ENCODE results near the gene RFX7.

Gene RFX7

DNA sequence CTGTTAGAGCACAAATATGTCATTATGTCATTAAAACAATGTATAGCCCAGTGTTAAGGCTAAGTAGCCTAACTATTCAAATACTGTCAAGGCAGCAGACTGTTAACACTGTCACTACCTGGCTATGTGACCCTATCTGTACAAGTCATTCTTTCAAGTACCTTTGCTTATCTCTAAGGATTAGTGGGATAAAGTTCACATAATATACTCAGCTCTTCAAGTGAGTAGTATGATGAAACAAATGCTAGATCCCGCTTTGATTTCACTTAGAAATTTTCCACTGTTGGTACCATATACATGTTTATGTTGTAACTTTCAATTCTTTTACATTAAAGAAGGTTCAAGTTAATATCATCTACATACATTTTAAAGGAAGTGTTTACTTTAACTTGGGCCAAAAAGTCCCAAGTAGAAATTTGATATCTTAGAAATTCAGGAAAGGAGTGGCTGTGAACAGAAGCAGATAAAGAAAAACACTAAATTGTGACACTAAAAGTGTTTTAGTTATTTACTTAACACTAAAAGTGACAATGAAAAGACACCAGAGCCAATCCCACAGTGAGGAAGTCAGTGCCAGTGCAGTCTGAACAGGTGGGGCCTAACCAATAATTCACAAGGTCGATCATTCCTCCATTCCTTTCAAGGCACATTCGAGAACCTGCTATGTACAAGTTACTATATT, 4.8 kb upstream of the RFX7 start:
- Histone ChIP-seq H3K4me1 (ENCODE audit: insufficient read depth, low read length, poor library complexity, severe bottlenecking) (peaks cover 35% of the 10 kb centered on the region), H3K36me3 (ENCODE audit: insufficient read depth, low read length) (no peaks in the 10 kb centered on the region), H3K79me2 (ENCODE audit: insufficient read depth, low read length) (peaks cover 9% of the 10 kb centered on the region), H3K9ac (ENCODE audit: low read depth, low read length, poor library complexity, severe bottlenecking) (no peak overlapping the region), H3K4me3 (ENCODE audit: low read length, poor library complexity, severe bottlenecking) (no peak overlapping the region), H4K20me1 (ENCODE audit: insufficient read depth, low read length, poor library complexity, severe bottlenecking) (no peaks in the 10 kb centered on the region), H3K9me3 (ENCODE audit: insufficient read depth, low read depth, low read length) (no peaks in the 10 kb centered on the region), H3K9me2 (replicated peaks; ENCODE audit: low read depth, low read length) (no peaks in the 10 kb centered on the region), H3K27me3 (ENCODE audit: insufficient read depth, low read length, poor library complexity, severe bottlenecking) (no peaks in the 10 kb centered on the region), H3K4me2 (ENCODE audit: low read depth, low read length, poor library complexity, severe bottlenecking) (no peak overlapping the region), H3F3A (ENCODE audit: low read depth) (0 out of 2 replicates have a peak, but pooled peaks cover 4% of the 10 kb centered on the region), H2AFZ (ENCODE audit: low read length) (no peak overlapping the region)
- no peak for TF ChIP-seq CTCF (conservative IDR thresholded peaks at IDR 0.05; ENCODE audit: low read length)
- no peak for TF ChIP-seq EZH2phosphoT487 (IDR thresholded peaks at IDR 0.05; ENCODE audit: borderline replicate concordance)

GRCh38 chr15:56247266-56247665, 3.6 kb upstream of the RFX7 start:
- Histone ChIP-seq H3K9ac (ENCODE audit: low read depth, low read length, poor library complexity, severe bottlenecking) (no peak overlapping the region), H3K4me1 (ENCODE audit: insufficient read depth, low read length, poor library complexity, severe bottlenecking) (peaks cover 30% of the 10 kb centered on the region), H3K4me3 (ENCODE audit: low read length, poor library complexity, severe bottlenecking) (no peak overlapping the region), H4K20me1 (ENCODE audit: insufficient read depth, low read length, poor library complexity, severe bottlenecking) (peaks cover 2% of the 10 kb centered on the region), H2AFZ (ENCODE audit: low read length) (no peak overlapping the region), H3K9me3 (ENCODE audit: insufficient read depth, low read depth, low read length) (no peaks in the 10 kb centered on the region), H3K79me2 (ENCODE audit: insufficient read depth, low read length) (peaks cover 17% of the 10 kb centered on the region), H3K36me3 (ENCODE audit: insufficient read depth, low read length) (no peaks in the 10 kb centered on the region), H3K4me2 (ENCODE audit: low read depth, low read length, poor library complexity, severe bottlenecking) (no peak overlapping the region), H3K27me3 (ENCODE audit: insufficient read depth, low read length, poor library complexity, severe bottlenecking) (no peaks in the 10 kb centered on the region), H3F3A (ENCODE audit: low read depth) (0 out of 2 replicates have a peak, but pooled peaks cover 4% of the 10 kb centered on the region), H3K9me2 (replicated peaks; ENCODE audit: low read depth, low read length) (no peaks in the 10 kb centered on the region)
- TF ChIP-seq CTCF (conservative IDR thresholded peaks at IDR 0.05; ENCODE audit: low read length): no peak
- no peak for TF ChIP-seq EZH2phosphoT487 (IDR thresholded peaks at IDR 0.05; ENCODE audit: borderline replicate concordance)

GRCh38 chr15:56245871-56246814, 2.5 kb upstream of the RFX7 start:
- H3K27me3 ChIP-seq (ENCODE audit: insufficient read depth, low read length, poor library complexity, severe bottlenecking): no peaks in the 10 kb centered on the region
- peak overlapping the region; percentile 96 for H3K9ac ChIP-seq (ENCODE audit: low read depth, low read length, poor library complexity, severe bottlenecking)
- TF ChIP-seq CTCF (conservative IDR thresholded peaks at IDR 0.05; ENCODE audit: low read length): peak; percentile 100
- TF ChIP-seq EZH2phosphoT487 (IDR thresholded peaks at IDR 0.05; ENCODE audit: borderline replicate concordance): no peak
- H3K9me3 ChIP-seq (ENCODE audit: insufficient read depth, low read depth, low read length): no peaks in the 10 kb centered on the region
- peak overlapping the region; percentile 99 for H3K4me3 ChIP-seq (ENCODE audit: low read length, poor library complexity, severe bottlenecking)
- H4K20me1 ChIP-seq (ENCODE audit: insufficient read depth, low read length, poor library complexity, severe bottlenecking): peaks cover 13% of the 10 kb centered on the region
- H3K79me2 ChIP-seq (ENCODE audit: insufficient read depth, low read length): peaks cover 29% of the 10 kb centered on the region
- H3K36me3 ChIP-seq (ENCODE audit: insufficient read depth, low read length): no peaks in the 10 kb centered on the region
- peak overlapping the region; percentile 87 for H3K4me2 ChIP-seq (ENCODE audit: low read depth, low read length, poor library complexity, severe bottlenecking)
- 0 out of 2 replicates have a peak, but pooled peaks cover 4% of the 10 kb centered on the region for H3F3A ChIP-seq (ENCODE audit: low read depth)
- no peaks in the 10 kb centered on the region for H3K9me2 ChIP-seq (replicated peaks; ENCODE audit: low read depth, low read length)
- peaks cover 22% of the 10 kb centered on the region for H3K4me1 ChIP-seq (ENCODE audit: insufficient read depth, low read length, poor library complexity, severe bottlenecking)
- peak overlapping the region; percentile 63 for H2AFZ ChIP-seq (ENCODE audit: low read length)

Measured in Loucy (cell line).